ENCODE data around the gene FAM107B. TPM values are rescaled to one million over a fixed set of nuclear protein-coding genes. Genes with fewer than 3 reads are reported as not detected.

The FAM107B gene
- total RNA-seq, 1 donor from 2014 or later = 43.0 TPM

DNA sequence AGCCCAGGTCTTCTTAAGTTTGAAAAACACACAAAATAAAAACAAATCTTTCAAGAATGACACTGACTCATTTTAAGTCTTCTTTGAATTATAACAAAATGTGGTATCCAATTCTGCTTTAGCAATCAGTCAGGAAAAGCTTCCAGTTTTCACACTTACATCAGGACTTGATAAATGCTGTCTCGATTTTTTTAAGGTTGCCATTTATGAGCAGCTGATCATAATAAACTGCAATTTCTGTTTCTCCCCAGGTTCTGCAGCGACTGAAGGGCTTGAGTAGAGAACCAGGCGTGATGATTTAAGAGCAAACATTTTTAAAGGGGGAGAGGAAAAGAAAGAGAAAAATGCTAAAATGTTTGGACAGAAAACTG lies 71.1 kb downstream of the FAM107B start:
- H3K36me3 ChIP-seq = no peaks in the 10 kb centered on the region
- DNase-seq (ENCODE audit: low spot score) = no peak
- peaks cover 8% of the 10 kb centered on the region for H3K4me1 ChIP-seq
- no peaks in the 10 kb centered on the region for H3K9me3 ChIP-seq (ENCODE audit: low read depth)
- no peak overlapping the region for H3K9ac ChIP-seq
- H3K27ac ChIP-seq = no peak overlapping the region
- no peaks in the 10 kb centered on the region for H3K79me2 ChIP-seq (ENCODE audit: low read depth)
- H3K4me2 ChIP-seq = no peak overlapping the region
- no peak overlapping the region for H3K4me3 ChIP-seq
- H3K4me1 Mint-ChIP-seq = peaks cover 6% of the 10 kb centered on the region
- peaks cover 5% of the 10 kb centered on the region for H3K9me3 Mint-ChIP-seq
- no peaks in the 10 kb centered on the region for H3F3A ChIP-seq (ENCODE audit: low read depth)
- TF ChIP-seq EZH2 (IDR thresholded peaks at IDR 0.05) (no peak), EZH2phosphoT487 (IDR thresholded peaks at IDR 0.05) (no peak)
- TF ChIP-seq, protein P1, sequence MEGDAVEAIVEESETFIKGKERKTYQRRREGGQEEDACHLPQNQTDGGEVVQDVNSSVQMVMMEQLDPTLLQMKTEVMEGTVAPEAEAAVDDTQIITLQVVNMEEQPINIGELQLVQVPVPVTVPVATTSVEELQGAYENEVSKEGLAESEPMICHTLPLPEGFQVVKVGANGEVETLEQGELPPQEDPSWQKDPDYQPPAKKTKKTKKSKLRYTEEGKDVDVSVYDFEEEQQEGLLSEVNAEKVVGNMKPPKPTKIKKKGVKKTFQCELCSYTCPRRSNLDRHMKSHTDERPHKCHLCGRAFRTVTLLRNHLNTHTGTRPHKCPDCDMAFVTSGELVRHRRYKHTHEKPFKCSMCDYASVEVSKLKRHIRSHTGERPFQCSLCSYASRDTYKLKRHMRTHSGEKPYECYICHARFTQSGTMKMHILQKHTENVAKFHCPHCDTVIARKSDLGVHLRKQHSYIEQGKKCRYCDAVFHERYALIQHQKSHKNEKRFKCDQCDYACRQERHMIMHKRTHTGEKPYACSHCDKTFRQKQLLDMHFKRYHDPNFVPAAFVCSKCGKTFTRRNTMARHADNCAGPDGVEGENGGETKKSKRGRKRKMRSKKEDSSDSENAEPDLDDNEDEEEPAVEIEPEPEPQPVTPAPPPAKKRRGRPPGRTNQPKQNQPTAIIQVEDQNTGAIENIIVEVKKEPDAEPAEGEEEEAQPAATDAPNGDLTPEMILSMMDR (IDR thresholded peaks at IDR 0.05) = no peak
- peaks cover 2% of the 10 kb centered on the region for H3K27me3 Mint-ChIP-seq (ENCODE audit: insufficient read depth, low read depth)
- no peaks in the 10 kb centered on the region for H3K27me3 ChIP-seq
- no peak overlapping the region for H3K27ac Mint-ChIP-seq
- H3K36me3 Mint-ChIP-seq = no peaks in the 10 kb centered on the region
- H4K20me1 ChIP-seq (ENCODE audit: low read depth) = no peaks in the 10 kb centered on the region
- H3K4me3 Mint-ChIP-seq = no peak overlapping the region
- no peak overlapping the region for H2AFZ ChIP-seq (replicated peaks)

DNA sequence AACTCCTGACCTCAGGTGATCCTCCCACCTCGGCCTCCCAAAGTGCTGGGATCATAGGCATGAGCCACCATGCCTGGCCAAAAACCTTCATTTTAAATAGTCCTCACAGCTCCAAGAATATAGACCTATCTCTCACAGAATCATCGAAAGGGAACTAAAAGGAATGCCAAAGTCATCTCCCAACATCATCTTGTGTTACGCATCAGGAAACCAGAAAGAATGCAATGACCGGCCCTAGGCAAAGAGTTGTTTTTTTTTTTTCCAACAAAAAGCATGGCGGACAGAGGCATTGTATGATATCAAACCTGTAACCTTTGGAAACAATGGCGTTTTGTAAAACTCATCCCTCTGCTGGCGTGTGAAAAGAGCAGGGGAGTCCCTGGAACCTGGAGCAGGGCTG lies 73.2 kb downstream of the FAM107B start:
- Mint-ChIP-seq H3K36me3 (no peaks in the 10 kb centered on the region), H3K4me3 (no peak overlapping the region), H3K27ac (no peak overlapping the region), H3K27me3 (ENCODE audit: insufficient read depth, low read depth) (peaks cover 2% of the 10 kb centered on the region), H3K4me1 (no peaks in the 10 kb centered on the region), H3K9me3 (peaks cover 5% of the 10 kb centered on the region)
- Histone ChIP-seq H2AFZ (replicated peaks) (no peak overlapping the region), H3K4me1 (no peaks in the 10 kb centered on the region), H3K79me2 (ENCODE audit: low read depth) (no peaks in the 10 kb centered on the region), H3K27ac (no peak overlapping the region), H3F3A (ENCODE audit: low read depth) (no peaks in the 10 kb centered on the region), H4K20me1 (ENCODE audit: low read depth) (no peaks in the 10 kb centered on the region), H3K36me3 (no peaks in the 10 kb centered on the region), H3K4me3 (no peak overlapping the region), H3K27me3 (no peaks in the 10 kb centered on the region), H3K9me3 (ENCODE audit: low read depth) (no peaks in the 10 kb centered on the region), H3K9ac (no peak overlapping the region), H3K4me2 (no peak overlapping the region)
- DNase-seq (ENCODE audit: low spot score) = no peak
- TF ChIP-seq, protein P1 (IDR thresholded peaks at IDR 0.05) = no peak
- TF ChIP-seq EZH2phosphoT487 (IDR thresholded peaks at IDR 0.05) = no peak
- no peak for TF ChIP-seq EZH2 (IDR thresholded peaks at IDR 0.05)

DNA sequence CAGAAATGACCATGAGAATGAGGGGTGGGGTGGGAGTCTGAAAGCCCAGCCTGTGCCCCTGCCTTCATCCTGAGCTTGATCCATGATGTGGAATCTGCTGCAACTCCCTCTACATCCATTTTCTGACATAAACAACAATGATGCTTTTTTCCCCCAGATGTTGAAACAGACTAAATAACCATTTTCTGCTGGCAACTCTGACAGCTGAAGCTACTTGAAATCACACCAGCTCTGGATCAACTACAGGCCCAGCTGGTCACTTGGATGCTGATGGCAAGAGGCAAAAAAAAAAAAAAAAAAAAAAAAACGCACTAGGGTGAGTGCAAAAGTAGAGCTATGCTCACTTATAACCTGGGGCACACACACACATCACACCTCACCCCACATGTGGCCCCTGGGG lies 74.2 kb downstream of the FAM107B start:
- Histone ChIP-seq H3K4me2 (no peak overlapping the region), H3K27me3 (no peaks in the 10 kb centered on the region), H3K27ac (no peak overlapping the region), H3K36me3 (no peaks in the 10 kb centered on the region), H3F3A (ENCODE audit: low read depth) (no peaks in the 10 kb centered on the region), H3K4me3 (no peak overlapping the region), H3K9ac (no peak overlapping the region), H3K9me3 (ENCODE audit: low read depth) (no peaks in the 10 kb centered on the region), H3K4me1 (no peaks in the 10 kb centered on the region), H4K20me1 (ENCODE audit: low read depth) (no peaks in the 10 kb centered on the region), H2AFZ (replicated peaks) (no peak overlapping the region), H3K79me2 (ENCODE audit: low read depth) (no peaks in the 10 kb centered on the region)
- Mint-ChIP-seq H3K27ac (no peak overlapping the region), H3K4me1 (no peaks in the 10 kb centered on the region), H3K4me3 (no peak overlapping the region), H3K36me3 (no peaks in the 10 kb centered on the region), H3K9me3 (peaks cover 5% of the 10 kb centered on the region), H3K27me3 (ENCODE audit: insufficient read depth, low read depth) (peaks cover 2% of the 10 kb centered on the region)
- DNase-seq (ENCODE audit: low spot score) = no peak
- TF ChIP-seq EZH2phosphoT487 (IDR thresholded peaks at IDR 0.05) = no peak

DNA sequence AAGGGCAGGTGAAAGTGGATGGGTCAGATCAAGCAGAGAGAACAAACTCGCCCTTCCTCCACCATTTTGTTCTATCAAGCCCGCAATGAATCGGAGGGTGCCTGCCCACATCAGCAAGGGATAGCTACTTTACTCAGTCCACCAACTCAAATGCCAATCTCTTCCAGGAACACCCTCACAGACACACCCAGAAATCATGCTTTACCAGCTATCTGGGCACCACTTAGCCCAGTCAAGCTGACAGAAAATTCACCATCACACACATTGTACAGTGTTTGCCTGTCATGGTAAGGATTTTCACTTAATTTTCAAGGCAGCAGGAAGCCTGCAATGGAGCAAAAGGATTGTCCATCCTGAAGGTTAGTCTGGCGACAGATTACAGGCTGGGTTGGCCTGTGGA lies 75.2 kb downstream of the FAM107B start:
- Histone ChIP-seq H3K36me3 (no peaks in the 10 kb centered on the region), H3K4me2 (no peak overlapping the region), H3F3A (ENCODE audit: low read depth) (no peaks in the 10 kb centered on the region), H4K20me1 (ENCODE audit: low read depth) (no peaks in the 10 kb centered on the region), H3K4me3 (no peak overlapping the region), H3K27ac (no peak overlapping the region), H3K4me1 (no peaks in the 10 kb centered on the region), H3K9me3 (ENCODE audit: low read depth) (no peaks in the 10 kb centered on the region), H3K27me3 (no peaks in the 10 kb centered on the region), H2AFZ (replicated peaks) (no peak overlapping the region), H3K9ac (no peak overlapping the region), H3K79me2 (ENCODE audit: low read depth) (no peaks in the 10 kb centered on the region)
- H3K27ac Mint-ChIP-seq = no peak overlapping the region
- H3K36me3 Mint-ChIP-seq = no peaks in the 10 kb centered on the region
- peaks cover 5% of the 10 kb centered on the region for H3K9me3 Mint-ChIP-seq
- peaks cover 2% of the 10 kb centered on the region for H3K27me3 Mint-ChIP-seq (ENCODE audit: insufficient read depth, low read depth)
- no peaks in the 10 kb centered on the region for H3K4me1 Mint-ChIP-seq
- no peak for DNase-seq (ENCODE audit: low spot score)
- H3K4me3 Mint-ChIP-seq = no peak overlapping the region
- TF ChIP-seq, protein P1 (IDR thresholded peaks at IDR 0.05) = no peak
- TF ChIP-seq EZH2phosphoT487 (IDR thresholded peaks at IDR 0.05) (no peak), EZH2 (IDR thresholded peaks at IDR 0.05) (no peak)

All from neural progenitor cell (in vitro differentiated cells).